Bronchial epithelial cell (primary cell): ENCODE data around the gene MTREX. TPM values are rescaled to one million over a fixed set of nuclear protein-coding genes. Genes with fewer than 3 reads are reported as not detected.
A peak's percentile ranks its signal among the peaks of the same experiment; 100 is the strongest.

ENCODE experiments used
- DNase-seq: peaks from one replicate; pipeline ENCODE4 v3.0.0-alpha.2; 2010; ENCODE audit warnings: low read depth
- FAIRE-seq: peaks from 2 replicates; lab custom pipeline; 2011; peaks lifted over from hg19 to GRCh38; lab: Jason Lieb, UNC
- H3K27me3 ChIP-seq: 2 replicates; pipeline ENCODE4 v1.5.1; 2011; ENCODE audit warnings: low read length; ENCODE audit not compliant: control insufficient read depth, insufficient read depth
- H3K36me3 ChIP-seq: 2 replicates; pipeline ENCODE4 v1.5.1; 2011; ENCODE audit warnings: low read length; ENCODE audit not compliant: control insufficient read depth, insufficient read depth
- H3K4me3 ChIP-seq: 2 replicates; pipeline ENCODE4 v1.5.1; 2011; ENCODE audit warnings: mild to moderate bottlenecking, low read depth, low read length, control low read depth
- total RNA-seq: library from RNA; depleted of rRNA; stranded (reverse); fragments of >200 nt; gene quantifications from 2 replicates; pipeline ENCODE4 v1.2.1, GENCODE V29; 2014
- TF ChIP-seq, protein P1 (sequence below): IDR thresholded peaks from 2 replicates; pipeline ENCODE4 v1.5.1; 2011; ENCODE audit warnings: mild to moderate bottlenecking, moderate library complexity, low read length, control low read depth, inconsistent platforms; ENCODE audit not compliant: insufficient read depth, severe bottlenecking

Gene MTREX
- total RNA-seq, 1 donor from 2014 or later = 82.1 TPM

DNA sequence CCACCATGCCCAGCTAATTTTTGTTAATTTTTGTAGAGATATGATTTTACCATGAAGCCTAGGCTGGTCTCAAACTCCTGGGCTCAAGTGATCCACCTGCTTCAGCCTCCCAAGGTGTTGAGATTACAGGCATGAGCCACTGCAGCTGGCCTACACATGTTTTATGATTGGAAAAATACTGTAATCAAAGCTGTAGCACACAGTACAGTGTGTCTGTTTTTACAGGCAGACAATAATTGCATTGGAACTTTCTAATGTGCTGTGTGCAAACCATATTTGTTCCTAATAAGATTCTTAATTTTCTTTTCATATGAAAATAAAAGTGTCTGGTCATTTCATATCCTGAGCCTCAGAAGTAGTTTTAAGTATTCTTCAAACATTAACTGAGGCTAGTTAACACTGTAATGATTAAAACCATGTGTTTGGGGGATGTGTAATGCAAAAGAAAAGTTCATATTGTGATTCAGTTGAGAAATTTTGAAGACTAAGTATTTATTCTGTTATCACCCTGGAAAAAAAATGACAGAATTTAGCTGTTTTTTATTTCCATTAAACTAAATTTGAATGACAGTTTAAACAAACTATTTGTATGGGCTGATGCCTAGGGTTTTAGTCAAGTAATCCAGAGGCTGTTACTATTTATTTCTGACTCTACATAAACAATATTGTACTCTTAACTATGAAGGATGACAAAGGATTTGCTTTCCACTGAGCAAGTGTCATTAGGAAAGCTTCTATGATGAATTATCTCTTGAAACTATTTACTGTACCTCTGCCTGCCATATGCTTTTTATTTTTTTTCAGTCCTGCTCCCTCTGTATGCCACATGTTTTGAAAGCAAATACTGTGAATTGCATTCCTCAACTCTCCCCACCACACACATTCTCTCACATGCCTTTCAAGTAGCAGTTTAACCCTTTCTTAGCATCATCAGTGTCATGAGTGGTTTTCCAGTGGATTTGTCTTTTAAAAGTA lies 111.5 kb downstream of the MTREX start:
- no peaks in the 10 kb centered on the region for H3K27me3 ChIP-seq
- DNase-seq (no peak), FAIRE-seq (no peak)
- no peak overlapping the region for H3K4me3 ChIP-seq
- H3K36me3 ChIP-seq = peaks cover 5% of the 10 kb centered on the region
- TF ChIP-seq, protein P1, sequence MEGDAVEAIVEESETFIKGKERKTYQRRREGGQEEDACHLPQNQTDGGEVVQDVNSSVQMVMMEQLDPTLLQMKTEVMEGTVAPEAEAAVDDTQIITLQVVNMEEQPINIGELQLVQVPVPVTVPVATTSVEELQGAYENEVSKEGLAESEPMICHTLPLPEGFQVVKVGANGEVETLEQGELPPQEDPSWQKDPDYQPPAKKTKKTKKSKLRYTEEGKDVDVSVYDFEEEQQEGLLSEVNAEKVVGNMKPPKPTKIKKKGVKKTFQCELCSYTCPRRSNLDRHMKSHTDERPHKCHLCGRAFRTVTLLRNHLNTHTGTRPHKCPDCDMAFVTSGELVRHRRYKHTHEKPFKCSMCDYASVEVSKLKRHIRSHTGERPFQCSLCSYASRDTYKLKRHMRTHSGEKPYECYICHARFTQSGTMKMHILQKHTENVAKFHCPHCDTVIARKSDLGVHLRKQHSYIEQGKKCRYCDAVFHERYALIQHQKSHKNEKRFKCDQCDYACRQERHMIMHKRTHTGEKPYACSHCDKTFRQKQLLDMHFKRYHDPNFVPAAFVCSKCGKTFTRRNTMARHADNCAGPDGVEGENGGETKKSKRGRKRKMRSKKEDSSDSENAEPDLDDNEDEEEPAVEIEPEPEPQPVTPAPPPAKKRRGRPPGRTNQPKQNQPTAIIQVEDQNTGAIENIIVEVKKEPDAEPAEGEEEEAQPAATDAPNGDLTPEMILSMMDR = no peak

DNA sequence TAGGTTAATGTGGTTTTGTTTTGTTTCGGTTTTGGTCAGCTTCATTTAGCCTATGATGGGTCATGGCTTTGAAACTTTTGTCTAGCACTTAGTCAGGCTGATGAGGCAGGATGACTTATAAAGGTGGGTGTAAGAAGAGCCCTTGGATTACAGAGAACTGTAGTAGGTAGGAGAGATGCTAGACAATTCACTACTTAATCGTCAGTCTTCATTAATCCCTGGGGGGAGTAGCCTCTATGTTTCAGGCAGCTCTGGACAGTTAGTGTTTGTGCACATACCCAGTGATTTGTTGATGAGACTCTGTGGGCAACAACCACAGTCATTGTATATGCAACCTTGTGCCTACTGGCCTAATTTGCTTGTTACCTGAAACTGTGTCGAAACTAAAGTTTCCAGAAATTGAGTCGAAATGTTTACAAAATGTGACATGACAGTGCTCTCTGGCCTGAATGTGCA lies 113.3 kb downstream of the MTREX start:
- DNase-seq (peak; percentile 76), FAIRE-seq (no peak)
- Histone ChIP-seq H3K4me3 (no peak overlapping the region), H3K36me3 (peaks cover 7% of the 10 kb centered on the region), H3K27me3 (no peaks in the 10 kb centered on the region)
- TF ChIP-seq, protein P1 = no peak

DNA sequence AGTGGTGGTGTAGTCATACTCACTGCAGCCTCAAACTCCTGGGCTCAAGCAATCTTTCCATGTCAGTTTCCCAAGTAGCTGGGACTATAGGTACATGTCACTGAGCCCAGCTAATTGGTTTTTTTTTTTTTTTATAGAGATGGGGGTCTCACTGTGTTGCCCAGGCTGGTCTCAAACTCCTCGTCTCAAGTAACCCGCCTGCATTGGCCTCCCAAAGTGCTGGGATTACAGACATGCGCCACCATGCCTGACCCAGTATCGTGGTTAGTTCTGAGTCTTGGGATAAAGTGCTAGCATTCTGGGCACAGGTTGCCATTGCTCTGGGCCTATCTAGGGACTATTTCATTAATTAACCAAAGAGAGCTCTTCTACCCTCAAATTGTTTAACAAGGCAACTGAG lies 118.7 kb downstream of the MTREX start:
- Histone ChIP-seq H3K27me3 (no peaks in the 10 kb centered on the region), H3K4me3 (no peak overlapping the region), H3K36me3 (peaks cover 11% of the 10 kb centered on the region)
- FAIRE-seq = no peak
- DNase-seq = no peak
- TF ChIP-seq, protein P1 = no peak

DNA sequence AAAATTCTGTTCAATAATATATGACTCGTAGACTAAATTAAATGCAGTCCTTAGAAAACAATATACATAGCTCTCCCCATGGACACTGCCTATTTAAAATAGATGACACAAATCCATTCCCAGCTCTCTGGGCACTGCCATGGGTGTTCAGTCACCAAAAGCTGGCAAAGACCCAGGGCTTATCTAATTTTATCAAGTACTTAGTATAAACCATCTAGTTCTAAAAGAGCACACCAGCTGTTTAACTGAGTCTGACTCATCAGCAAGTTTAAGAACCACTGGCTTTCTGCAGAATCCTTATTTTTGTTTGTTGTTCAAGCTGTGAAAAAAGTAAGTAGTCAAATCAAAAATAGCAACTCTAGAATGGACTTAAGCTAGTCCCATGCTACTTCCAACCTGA lies 119.4 kb downstream of the MTREX start:
- TF ChIP-seq, protein P1 = no peak
- no peak for FAIRE-seq
- peaks cover 11% of the 10 kb centered on the region for H3K36me3 ChIP-seq
- H3K4me3 ChIP-seq = no peak overlapping the region
- H3K27me3 ChIP-seq = no peaks in the 10 kb centered on the region
- DNase-seq = peak; percentile 17

DNA sequence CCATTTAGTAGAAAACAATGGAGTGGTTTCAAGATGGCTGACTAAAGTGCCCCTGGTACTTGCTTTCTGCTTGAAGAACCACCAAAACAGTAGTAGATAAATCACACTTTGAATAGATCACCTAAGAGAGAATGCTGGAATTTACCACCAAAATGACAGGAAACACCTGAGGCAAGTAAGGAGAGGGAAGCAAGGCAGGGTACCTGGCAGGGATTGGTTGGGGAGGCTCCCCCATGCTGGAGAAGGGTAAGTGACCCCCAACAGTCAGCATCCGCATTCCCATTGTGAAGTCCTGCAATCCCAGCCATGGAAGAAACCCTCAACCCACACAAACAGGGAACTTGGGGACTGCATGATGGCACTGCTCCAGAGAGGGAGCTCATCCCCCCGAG lies 121.4 kb downstream of the MTREX start:
- TF ChIP-seq, protein P1 = no peak
- Histone ChIP-seq H3K36me3 (peaks cover 7% of the 10 kb centered on the region), H3K4me3 (no peak overlapping the region), H3K27me3 (no peaks in the 10 kb centered on the region)
- DNase-seq (no peak), FAIRE-seq (no peak)
